NCI-H345 (cell line): Measurements from ENCODE around the gene SLC40A1.

Experiments
- DNase-seq: peaks from one replicate; lab custom pipeline; 2025; lab: John Stamatoyannopoulos, UW

SLC40A1 gene

DNA sequence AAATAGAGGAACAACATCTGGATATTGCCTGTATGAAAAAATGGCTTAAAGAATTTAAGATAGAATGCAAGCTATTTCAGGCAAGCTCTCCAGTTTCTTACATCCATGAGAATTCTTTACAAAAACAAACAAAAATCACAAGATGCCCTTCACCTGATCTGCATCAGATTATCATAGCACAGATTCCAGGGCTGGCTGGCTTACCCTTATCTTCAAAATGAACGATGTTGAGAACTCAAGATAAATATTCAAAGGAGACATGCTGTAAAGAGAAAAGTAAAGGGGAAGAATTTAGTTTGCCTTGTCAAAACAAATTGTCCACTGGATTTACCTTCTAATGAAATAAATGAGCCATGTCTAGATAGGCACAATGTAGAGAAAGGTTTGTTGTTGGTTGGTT, 18.7 kb upstream of the SLC40A1 start:
- DNase-seq: no peak

DNA sequence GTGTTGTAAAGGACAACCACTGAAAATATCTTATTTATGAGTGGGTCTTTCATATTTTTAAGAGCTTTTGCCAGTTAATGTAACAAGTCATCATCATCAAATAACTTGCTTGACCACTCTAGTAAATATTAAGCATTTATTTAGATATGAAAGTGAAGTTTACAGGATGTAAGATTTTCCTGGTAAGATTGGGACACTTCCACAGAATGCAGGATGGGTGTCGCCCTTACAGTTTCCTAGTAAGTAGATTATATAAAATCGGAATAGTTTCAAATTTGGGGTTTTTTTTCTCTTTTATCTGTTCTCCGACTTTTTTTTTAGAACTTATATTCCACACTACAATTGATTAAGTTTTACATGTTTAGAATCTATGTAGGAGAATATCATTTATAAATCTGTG, 14.8 kb upstream of the SLC40A1 start:
- no peak for DNase-seq

GRCh38 chr2:189594305-189594704, 13.7 kb upstream of the SLC40A1 start:
- no peak for DNase-seq

GRCh38 chr2:189593115-189593514, 12.5 kb upstream of the SLC40A1 start:
- no peak for DNase-seq

GRCh38 chr2:189592353-189592984, 11.9 kb upstream of the SLC40A1 start:
- no peak for DNase-seq

GRCh38 chr2:189587780-189588179, 7.2 kb upstream of the SLC40A1 start:
- no peak for DNase-seq

DNA sequence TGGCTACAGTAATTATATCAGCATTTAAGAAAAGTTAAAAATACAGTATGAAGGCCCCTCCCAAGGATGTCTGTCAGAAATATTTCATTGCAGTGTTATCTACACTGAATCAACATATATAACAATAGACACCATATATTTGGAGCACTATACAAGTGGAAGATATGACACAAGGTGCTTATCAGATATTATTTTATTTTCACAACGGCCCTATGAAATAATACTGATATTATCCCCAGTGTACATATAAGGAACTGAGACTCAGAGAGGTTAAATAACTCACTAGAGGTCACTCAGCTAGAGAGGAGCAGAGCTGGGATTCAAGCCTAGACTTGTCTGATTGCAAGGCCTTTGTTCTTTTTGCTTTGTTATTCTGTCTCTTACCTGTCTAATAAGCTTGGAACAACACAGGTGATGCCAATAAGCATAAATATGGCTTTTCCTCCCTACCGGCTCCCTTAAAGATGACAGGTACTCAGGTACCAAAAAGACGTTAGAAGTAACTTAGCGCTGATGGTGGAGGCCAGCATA, 4.7 kb upstream of the SLC40A1 start:
- no peak for DNase-seq

- no peak for DNase-seq
Observed at GRCh38 chr2:189584686-189585085, 4.1 kb upstream of the SLC40A1 start.

- DNase-seq: no peak
Observed at GRCh38 chr2:189583227-189584198, 2.9 kb upstream of the SLC40A1 start.

GRCh38 chr2:189582809-189583192, 2.2 kb upstream of the SLC40A1 start:
- DNase-seq: no peak

GRCh38 chr2:189582140-189582808, 1.7 kb upstream of the SLC40A1 start:
- no peak for DNase-seq

DNA sequence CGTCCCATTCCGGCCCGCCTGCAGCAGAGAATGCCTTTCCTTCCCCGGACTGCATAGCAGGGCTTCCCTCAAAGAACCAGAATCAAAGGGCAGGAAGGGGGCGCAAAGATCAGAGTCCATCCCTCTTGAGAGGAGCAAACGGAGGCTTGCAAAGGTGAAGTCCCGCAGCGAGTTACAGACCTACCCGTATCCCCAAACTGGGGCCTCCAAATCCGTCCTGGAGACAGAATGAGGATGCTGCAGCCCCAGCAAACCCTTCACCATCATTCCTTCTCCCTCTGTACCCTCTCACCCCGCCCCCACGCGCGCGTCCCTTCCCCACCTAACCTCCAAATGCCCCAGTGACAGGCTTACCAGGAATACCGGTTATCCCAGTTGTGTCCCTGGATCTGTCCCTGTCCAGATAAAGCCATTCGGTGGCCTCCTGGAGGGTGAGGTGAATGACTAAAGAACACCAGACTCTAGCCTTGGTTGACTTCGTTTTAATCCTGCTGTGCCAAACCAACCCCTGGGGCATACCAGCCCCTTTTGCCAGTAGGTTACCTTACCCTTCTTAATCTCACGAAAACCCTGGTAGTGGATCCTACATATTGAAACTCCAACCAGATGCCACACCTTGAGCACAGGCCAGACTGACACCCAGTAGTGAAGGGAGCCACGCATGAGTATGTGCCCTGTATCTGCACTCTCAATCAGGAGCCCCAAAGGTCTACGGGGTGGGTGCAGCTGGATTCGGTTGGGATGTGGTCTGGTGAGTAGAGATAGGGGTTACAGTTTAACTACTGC, 961 bp upstream of the SLC40A1 start:
- DNase-seq: peak; percentile 15

GRCh38 chr2:189580241-189580651, 340 bp downstream of the SLC40A1 start:
- no peak for DNase-seq

DNA sequence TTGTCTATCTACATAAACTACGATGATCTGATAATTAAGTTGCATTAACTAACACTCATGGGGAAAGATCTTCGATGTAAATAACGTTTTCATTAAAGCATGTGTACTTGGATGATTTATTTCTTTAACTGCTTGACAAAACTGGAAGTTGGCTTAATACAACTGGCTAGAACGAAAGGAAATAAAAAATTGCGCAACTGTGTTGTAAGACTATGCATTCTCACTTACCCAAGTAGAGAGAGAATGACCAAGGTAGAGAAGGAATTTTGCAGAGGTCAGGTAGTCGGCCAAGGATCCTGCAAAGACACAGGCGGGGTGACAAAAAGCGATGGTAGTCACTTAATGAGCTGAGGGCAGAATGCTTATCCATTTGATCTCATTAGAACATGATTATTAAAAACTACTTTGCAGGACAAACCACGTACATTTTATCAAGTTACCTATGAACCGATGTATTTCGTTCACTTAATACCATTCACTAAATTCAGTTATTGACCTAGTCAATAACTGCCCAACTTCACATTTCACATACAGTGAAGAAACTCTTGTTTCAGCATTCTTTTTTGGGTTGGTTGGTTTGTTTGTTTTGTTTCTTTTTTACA, 900 bp downstream of the SLC40A1 start:
- DNase-seq: no peak

DNA sequence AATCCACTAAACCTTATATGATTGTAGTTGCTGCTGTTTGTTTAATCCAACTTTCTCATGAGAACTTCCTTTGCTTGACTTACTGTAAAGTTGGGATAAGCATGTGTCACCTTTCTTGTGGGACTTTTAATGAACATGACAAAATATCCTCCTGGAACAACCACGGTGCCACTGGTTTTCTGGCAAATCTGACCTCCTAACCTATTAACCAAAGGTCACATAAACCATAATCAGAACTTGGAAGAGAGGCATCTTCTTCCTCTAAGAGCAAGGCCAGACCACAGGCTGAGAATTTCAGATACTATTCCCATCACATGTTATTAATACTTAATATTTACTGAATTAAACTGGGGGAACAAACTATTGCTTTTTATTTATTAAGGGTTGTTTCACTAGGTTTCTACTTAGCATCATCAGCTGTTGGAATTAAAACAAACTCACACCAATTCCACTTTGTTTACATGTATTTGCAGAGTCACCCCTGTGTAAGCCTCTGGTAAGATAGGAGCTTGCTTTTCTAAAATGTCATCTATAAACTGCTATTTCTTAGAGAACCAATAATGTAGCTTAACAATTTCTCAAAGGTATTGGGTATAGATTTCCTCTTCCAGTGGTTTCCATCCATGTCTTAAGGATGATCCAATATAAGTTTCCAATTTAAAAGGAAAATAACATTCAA, 2.2 kb downstream of the SLC40A1 start:
- DNase-seq: no peak

GRCh38 chr2:189577121-189577520, 3.5 kb downstream of the SLC40A1 start:
- no peak for DNase-seq

GRCh38 chr2:189576396-189576795, 4.2 kb downstream of the SLC40A1 start:
- no peak for DNase-seq

DNA sequence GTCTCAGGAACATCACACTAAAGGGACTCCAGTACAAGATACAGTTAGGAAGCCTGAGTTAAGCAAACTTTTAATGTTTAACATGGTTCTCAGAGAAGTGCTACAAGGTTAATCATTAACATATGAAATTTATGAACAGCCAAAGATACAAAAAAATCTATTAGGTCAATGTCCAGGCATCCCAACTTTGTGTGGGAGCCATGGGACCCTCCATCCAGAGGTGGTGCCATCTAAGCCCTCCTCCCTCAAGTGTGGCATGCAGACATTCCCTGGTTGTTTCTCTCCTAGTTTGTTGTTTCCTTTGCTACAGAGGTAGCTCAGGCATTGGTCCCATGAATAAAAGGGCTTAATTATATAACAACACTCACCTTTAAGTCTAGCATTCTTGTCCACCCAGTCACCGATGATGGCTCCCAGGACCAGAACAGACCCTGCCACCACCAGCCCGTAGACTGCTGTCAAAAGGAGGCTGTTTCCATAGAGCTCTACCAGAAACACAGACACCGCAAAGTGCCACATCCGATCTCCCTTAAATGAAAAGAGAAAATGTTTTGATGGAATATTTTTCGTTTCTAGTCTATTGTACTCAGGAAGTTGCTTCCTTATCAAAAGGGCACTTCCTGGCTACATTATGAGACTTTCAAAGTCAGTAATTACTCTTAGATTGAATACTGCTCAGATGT, 5.7 kb downstream of the SLC40A1 start:
- DNase-seq: no peak

- DNase-seq: no peak
Observed at GRCh38 chr2:189570570-189571031, 10.0 kb downstream of the SLC40A1 start.

- no peak for DNase-seq
Observed at GRCh38 chr2:189569295-189569910, 11.2 kb downstream of the SLC40A1 start.
